Measurements from ENCODE around the gene NRIP3.
A peak's percentile ranks its signal among the peaks of the same experiment; 100 is the strongest.

NRIP3 gene

GRCh38 chr11:8971924-8972316 is 31.9 kb downstream of the NRIP3 start:
- H3K27ac ChIP-seq (ENCODE audit: low read depth, low read length), result no peak overlapping the region
- H3K27me3 ChIP-seq (ENCODE audit: control insufficient read depth, insufficient read depth, low read length), result no peaks in the 10 kb centered on the region
- no peak overlapping the region for H3K9ac ChIP-seq (ENCODE audit: low read depth, low read length)
- no peaks in the 10 kb centered on the region; the same call in 1 of the 2 replicates for H3K36me3 ChIP-seq (ENCODE audit: control insufficient read depth, insufficient read depth, low read length)
- H3K4me1 ChIP-seq (ENCODE audit: control insufficient read depth, insufficient read depth, low read length), result no peaks in the 10 kb centered on the region
- no peaks in the 10 kb centered on the region for H3K9me3 ChIP-seq (ENCODE audit: control insufficient read depth, insufficient read depth, low read length)
- H3K4me3 ChIP-seq (ENCODE audit: low read depth, low read length), result no peak overlapping the region

- Histone ChIP-seq H3K27me3 (ENCODE audit: control insufficient read depth, insufficient read depth, low read length) (no peaks in the 10 kb centered on the region), H3K9me3 (ENCODE audit: control insufficient read depth, insufficient read depth, low read length) (no peaks in the 10 kb centered on the region), H3K27ac (ENCODE audit: low read depth, low read length) (no peak overlapping the region), H3K4me1 (ENCODE audit: control insufficient read depth, insufficient read depth, low read length) (no peaks in the 10 kb centered on the region), H3K36me3 (ENCODE audit: control insufficient read depth, insufficient read depth, low read length) (no peaks in the 10 kb centered on the region; the same call in 1 of the 2 replicates), H3K9ac (ENCODE audit: low read depth, low read length) (no peak overlapping the region), H3K4me3 (ENCODE audit: low read depth, low read length) (no peak overlapping the region)
Measured at GRCh38 chr11:8971196-8971923, 32.4 kb downstream of the NRIP3 start.

GRCh38 chr11:8967184-8967583 is 36.6 kb downstream of the NRIP3 start:
- H3K9me3 ChIP-seq (ENCODE audit: control insufficient read depth, insufficient read depth, low read length), result no peaks in the 10 kb centered on the region
- H3K27ac ChIP-seq (ENCODE audit: low read depth, low read length), result no peak overlapping the region
- H3K27me3 ChIP-seq (ENCODE audit: control insufficient read depth, insufficient read depth, low read length), result no peaks in the 10 kb centered on the region
- H3K4me1 ChIP-seq (ENCODE audit: control insufficient read depth, insufficient read depth, low read length), result peaks cover 3% of the 10 kb centered on the region; the same call in 1 of the 2 replicates
- H3K9ac ChIP-seq (ENCODE audit: low read depth, low read length), result no peak overlapping the region
- no peak overlapping the region for H3K4me3 ChIP-seq (ENCODE audit: low read depth, low read length)
- H3K36me3 ChIP-seq (ENCODE audit: control insufficient read depth, insufficient read depth, low read length), result no peaks in the 10 kb centered on the region; the same call in 1 of the 2 replicates

GRCh38 chr11:8964324-8965320 is 39.2 kb downstream of the NRIP3 start, which contains the start of gene TMEM9B:
TMEM9B (minus strand) TSS chr11:8964442; CDS start chr11:8964313, 129 bp downstream.
- Histone ChIP-seq H3K36me3 (ENCODE audit: control insufficient read depth, insufficient read depth, low read length) (no peaks in the 10 kb centered on the region; the same call in 1 of the 2 replicates), H3K27ac (ENCODE audit: low read depth, low read length) (peak within 1 kb of the TSS; percentile 99), H3K9ac (ENCODE audit: low read depth, low read length) (peak within 1 kb of the TSS; percentile 87)

GRCh38 chr11:8963569-8964323 is 40.1 kb downstream of the NRIP3 start:
- H3K27ac ChIP-seq (ENCODE audit: low read depth, low read length), result peak overlapping the region; percentile 99
- peak overlapping the region; percentile 87; the same call in 1 of the 2 replicates for H3K9ac ChIP-seq (ENCODE audit: low read depth, low read length)
- peaks cover 3% of the 10 kb centered on the region; the same call in 1 of the 2 replicates for H3K4me1 ChIP-seq (ENCODE audit: control insufficient read depth, insufficient read depth, low read length)
- H3K4me3 ChIP-seq (ENCODE audit: low read depth, low read length), result peak overlapping the region; percentile 99
- H3K9me3 ChIP-seq (ENCODE audit: control insufficient read depth, insufficient read depth, low read length), result no peaks in the 10 kb centered on the region
- H3K27me3 ChIP-seq (ENCODE audit: control insufficient read depth, insufficient read depth, low read length), result no peaks in the 10 kb centered on the region
- no peaks in the 10 kb centered on the region; the same call in 1 of the 2 replicates for H3K36me3 ChIP-seq (ENCODE audit: control insufficient read depth, insufficient read depth, low read length)

More at GRCh38 chr11:8964324-8965320, 39.2 kb downstream of the NRIP3 start, which contains the start of gene TMEM9B:
- H3K4me3 ChIP-seq (ENCODE audit: low read depth, low read length), result peak within 1 kb of the TSS; percentile 99
- peaks cover 3% of the 10 kb centered on the region; the same call in 1 of the 2 replicates for H3K4me1 ChIP-seq (ENCODE audit: control insufficient read depth, insufficient read depth, low read length)
- no peaks in the 10 kb centered on the region for H3K9me3 ChIP-seq (ENCODE audit: control insufficient read depth, insufficient read depth, low read length)
- H3K27me3 ChIP-seq (ENCODE audit: control insufficient read depth, insufficient read depth, low read length), result no peaks in the 10 kb centered on the region

GRCh38 chr11:8962841-8963240 is 41.0 kb downstream of the NRIP3 start:
- Histone ChIP-seq H3K9me3 (ENCODE audit: control insufficient read depth, insufficient read depth, low read length) (no peaks in the 10 kb centered on the region), H3K4me1 (ENCODE audit: control insufficient read depth, insufficient read depth, low read length) (peaks cover 3% of the 10 kb centered on the region; the same call in 1 of the 2 replicates), H3K9ac (ENCODE audit: low read depth, low read length) (no peak overlapping the region), H3K27me3 (ENCODE audit: control insufficient read depth, insufficient read depth, low read length) (no peaks in the 10 kb centered on the region), H3K27ac (ENCODE audit: low read depth, low read length) (no peak overlapping the region), H3K4me3 (ENCODE audit: low read depth, low read length) (peak overlapping the region; percentile 99; the same call in 1 of the 2 replicates), H3K36me3 (ENCODE audit: control insufficient read depth, insufficient read depth, low read length) (no peaks in the 10 kb centered on the region; the same call in 1 of the 2 replicates)

GRCh38 chr11:8961401-8961800 is 42.4 kb downstream of the NRIP3 start:
- no peaks in the 10 kb centered on the region for H3K36me3 ChIP-seq (ENCODE audit: control insufficient read depth, insufficient read depth, low read length)
- H3K9ac ChIP-seq (ENCODE audit: low read depth, low read length), result no peak overlapping the region
- H3K9me3 ChIP-seq (ENCODE audit: control insufficient read depth, insufficient read depth, low read length), result no peaks in the 10 kb centered on the region
- no peak overlapping the region for H3K4me3 ChIP-seq (ENCODE audit: low read depth, low read length)
- peaks cover 3% of the 10 kb centered on the region; the same call in 1 of the 2 replicates for H3K4me1 ChIP-seq (ENCODE audit: control insufficient read depth, insufficient read depth, low read length)
- no peak overlapping the region for H3K27ac ChIP-seq (ENCODE audit: low read depth, low read length)
- H3K27me3 ChIP-seq (ENCODE audit: control insufficient read depth, insufficient read depth, low read length), result no peaks in the 10 kb centered on the region

- Histone ChIP-seq H3K36me3 (ENCODE audit: control insufficient read depth, insufficient read depth, low read length) (peaks cover 8% of the 10 kb centered on the region; the same call in 1 of the 2 replicates), H3K4me1 (ENCODE audit: control insufficient read depth, insufficient read depth, low read length) (no peaks in the 10 kb centered on the region), H3K27me3 (ENCODE audit: control insufficient read depth, insufficient read depth, low read length) (no peaks in the 10 kb centered on the region), H3K9me3 (ENCODE audit: control insufficient read depth, insufficient read depth, low read length) (no peaks in the 10 kb centered on the region), H3K4me3 (ENCODE audit: low read depth, low read length) (no peak overlapping the region), H3K27ac (ENCODE audit: low read depth, low read length) (peak overlapping the region; percentile 68), H3K9ac (ENCODE audit: low read depth, low read length) (no peak overlapping the region)
Measured at GRCh38 chr11:8959546-8960166, 44.1 kb downstream of the NRIP3 start.

- no peaks in the 10 kb centered on the region for H3K4me1 ChIP-seq (ENCODE audit: control insufficient read depth, insufficient read depth, low read length)
- H3K4me3 ChIP-seq (ENCODE audit: low read depth, low read length), result no peak overlapping the region
- H3K36me3 ChIP-seq (ENCODE audit: control insufficient read depth, insufficient read depth, low read length), result peaks cover 19% of the 10 kb centered on the region; the same call in 1 of the 2 replicates
- no peaks in the 10 kb centered on the region for H3K27me3 ChIP-seq (ENCODE audit: control insufficient read depth, insufficient read depth, low read length)
- H3K9ac ChIP-seq (ENCODE audit: low read depth, low read length), result no peak overlapping the region
- H3K9me3 ChIP-seq (ENCODE audit: control insufficient read depth, insufficient read depth, low read length), result no peaks in the 10 kb centered on the region
- H3K27ac ChIP-seq (ENCODE audit: low read depth, low read length), result no peak overlapping the region
Measured at GRCh38 chr11:8956860-8957259, 46.9 kb downstream of the NRIP3 start.

- H3K27ac ChIP-seq (ENCODE audit: low read depth, low read length), result no peak overlapping the region
- H3K9me3 ChIP-seq (ENCODE audit: control insufficient read depth, insufficient read depth, low read length), result no peaks in the 10 kb centered on the region
- H3K27me3 ChIP-seq (ENCODE audit: control insufficient read depth, insufficient read depth, low read length), result no peaks in the 10 kb centered on the region
- no peak overlapping the region for H3K4me3 ChIP-seq (ENCODE audit: low read depth, low read length)
- peaks cover 18% of the 10 kb centered on the region; the same call in 1 of the 2 replicates for H3K36me3 ChIP-seq (ENCODE audit: control insufficient read depth, insufficient read depth, low read length)
- peaks cover 8% of the 10 kb centered on the region for H3K4me1 ChIP-seq (ENCODE audit: control insufficient read depth, insufficient read depth, low read length)
- H3K9ac ChIP-seq (ENCODE audit: low read depth, low read length), result no peak overlapping the region
Measured at GRCh38 chr11:8948886-8949285, 54.9 kb downstream of the NRIP3 start.
